GM19395 (cell line): ENCODE data around the gene SLC4A2.
A peak's percentile ranks its signal among the peaks of the same experiment; 100 is the strongest.
"Not testable (repeated sequence)": the region's sequence is repeated elsewhere in the genome, so short reads cannot be mapped to it uniquely, and the experiment has no call there.

Source experiments
- ATAC-seq: cut with Tn5 transposase; IDR thresholded peaks from one replicate; pipeline ENCODE4 v1.9.1; 2021; ENCODE audit warnings: mild to moderate bottlenecking, moderate library complexity; ENCODE audit not compliant: unreplicated experiment

Gene SLC4A2, protein sequence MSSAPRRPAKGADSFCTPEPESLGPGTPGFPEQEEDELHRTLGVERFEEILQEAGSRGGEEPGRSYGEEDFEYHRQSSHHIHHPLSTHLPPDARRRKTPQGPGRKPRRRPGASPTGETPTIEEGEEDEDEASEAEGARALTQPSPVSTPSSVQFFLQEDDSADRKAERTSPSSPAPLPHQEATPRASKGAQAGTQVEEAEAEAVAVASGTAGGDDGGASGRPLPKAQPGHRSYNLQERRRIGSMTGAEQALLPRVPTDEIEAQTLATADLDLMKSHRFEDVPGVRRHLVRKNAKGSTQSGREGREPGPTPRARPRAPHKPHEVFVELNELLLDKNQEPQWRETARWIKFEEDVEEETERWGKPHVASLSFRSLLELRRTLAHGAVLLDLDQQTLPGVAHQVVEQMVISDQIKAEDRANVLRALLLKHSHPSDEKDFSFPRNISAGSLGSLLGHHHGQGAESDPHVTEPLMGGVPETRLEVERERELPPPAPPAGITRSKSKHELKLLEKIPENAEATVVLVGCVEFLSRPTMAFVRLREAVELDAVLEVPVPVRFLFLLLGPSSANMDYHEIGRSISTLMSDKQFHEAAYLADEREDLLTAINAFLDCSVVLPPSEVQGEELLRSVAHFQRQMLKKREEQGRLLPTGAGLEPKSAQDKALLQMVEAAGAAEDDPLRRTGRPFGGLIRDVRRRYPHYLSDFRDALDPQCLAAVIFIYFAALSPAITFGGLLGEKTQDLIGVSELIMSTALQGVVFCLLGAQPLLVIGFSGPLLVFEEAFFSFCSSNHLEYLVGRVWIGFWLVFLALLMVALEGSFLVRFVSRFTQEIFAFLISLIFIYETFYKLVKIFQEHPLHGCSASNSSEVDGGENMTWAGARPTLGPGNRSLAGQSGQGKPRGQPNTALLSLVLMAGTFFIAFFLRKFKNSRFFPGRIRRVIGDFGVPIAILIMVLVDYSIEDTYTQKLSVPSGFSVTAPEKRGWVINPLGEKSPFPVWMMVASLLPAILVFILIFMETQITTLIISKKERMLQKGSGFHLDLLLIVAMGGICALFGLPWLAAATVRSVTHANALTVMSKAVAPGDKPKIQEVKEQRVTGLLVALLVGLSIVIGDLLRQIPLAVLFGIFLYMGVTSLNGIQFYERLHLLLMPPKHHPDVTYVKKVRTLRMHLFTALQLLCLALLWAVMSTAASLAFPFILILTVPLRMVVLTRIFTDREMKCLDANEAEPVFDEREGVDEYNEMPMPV

DNA sequence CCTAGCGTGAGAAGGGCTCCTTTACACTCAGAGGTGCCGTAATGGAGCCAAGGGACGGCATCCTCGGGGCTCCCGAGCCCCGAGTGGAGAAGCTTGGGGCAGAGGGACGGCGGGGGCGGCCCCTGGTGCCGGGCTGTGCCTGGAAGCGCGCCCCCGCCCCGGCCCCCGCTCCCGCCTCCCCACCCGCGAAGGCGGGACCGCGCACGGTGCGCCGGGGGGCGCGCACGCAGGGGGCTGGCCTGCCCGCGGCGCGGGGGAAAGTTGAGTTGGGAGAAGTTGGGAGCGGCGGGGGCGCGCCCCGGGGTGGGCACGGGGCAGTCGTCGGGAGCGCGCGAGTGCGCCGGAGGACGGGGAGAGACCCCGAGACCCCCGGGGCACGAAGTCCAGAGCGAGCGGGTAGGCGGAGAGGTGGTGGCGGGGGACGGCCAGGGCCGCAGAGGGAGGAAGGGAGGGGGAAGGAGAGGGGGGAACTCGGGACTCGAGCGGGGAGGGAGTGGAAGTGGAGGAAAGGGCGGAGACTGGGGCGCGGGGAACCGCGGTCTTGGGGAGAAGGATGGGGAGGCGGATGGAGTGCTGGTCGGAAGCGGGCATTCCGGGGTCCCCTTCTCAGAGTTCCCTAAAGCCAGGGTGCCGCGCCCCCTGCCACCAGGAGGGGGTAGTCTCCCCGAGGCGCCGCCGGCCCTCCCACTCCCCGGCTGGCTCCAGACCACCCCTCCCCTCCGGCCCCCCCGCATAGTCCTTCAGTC, at the start of gene SLC4A2:
Gene SLC4A2, plus strand, starts transcription at position 223 of the 746 bp plus-strand sequence. CDS start 2,399 bp downstream, outside the sequence.
- ATAC-seq, result no peak

DNA sequence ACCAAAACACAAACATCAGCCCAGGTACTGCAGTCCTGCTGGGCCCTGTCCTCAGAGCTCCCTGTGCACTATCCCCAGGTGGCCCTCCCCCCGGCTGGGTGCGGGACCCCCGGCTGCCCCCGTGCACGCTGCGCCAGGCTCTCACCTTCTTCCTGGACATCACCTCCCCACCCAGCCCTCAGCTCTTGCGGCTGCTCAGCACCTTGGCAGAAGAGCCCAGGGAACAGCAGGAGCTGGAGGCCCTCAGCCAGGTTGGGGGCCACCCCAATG, 49.4 kb upstream of the SLC4A2 start:
- ATAC-seq, result no peak

DNA sequence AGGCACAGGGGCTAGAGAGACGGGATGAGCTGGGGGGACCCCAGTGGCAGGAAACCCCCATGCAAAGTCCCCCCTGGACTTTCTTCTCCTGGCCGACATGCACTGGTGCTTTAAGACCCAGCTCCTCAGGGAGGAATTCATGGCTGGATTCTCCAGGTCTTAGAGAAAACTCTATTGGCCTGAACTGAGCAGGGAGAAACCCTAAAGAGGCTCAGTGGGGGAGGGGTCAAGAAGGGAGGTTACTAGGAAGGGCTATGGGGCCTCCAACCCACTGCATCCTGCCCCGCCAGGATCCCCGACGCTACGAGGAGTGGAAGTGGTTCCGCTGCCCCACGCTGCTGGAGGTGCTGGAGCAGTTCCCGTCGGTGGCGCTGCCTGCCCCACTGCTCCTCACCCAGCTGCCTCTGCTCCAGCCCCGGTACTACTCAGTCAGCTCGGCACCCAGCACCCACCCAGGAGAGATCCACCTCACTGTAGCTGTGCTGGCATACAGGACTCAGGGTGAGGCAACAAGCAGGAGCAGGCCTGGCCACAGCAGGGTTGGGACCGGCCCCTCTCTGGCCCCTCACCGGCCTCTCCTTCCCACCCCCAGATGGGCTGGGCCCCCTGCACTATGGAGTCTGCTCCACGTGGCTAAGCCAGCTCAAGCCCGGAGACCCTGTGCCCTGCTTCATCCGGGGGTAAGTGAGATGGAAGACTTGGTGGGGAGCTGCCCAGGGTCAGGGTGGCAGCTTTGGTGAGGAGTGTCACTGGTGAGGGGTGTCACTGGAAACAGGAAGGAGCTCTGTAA, 48.9 kb upstream of the SLC4A2 start:
- no peak for ATAC-seq

DNA sequence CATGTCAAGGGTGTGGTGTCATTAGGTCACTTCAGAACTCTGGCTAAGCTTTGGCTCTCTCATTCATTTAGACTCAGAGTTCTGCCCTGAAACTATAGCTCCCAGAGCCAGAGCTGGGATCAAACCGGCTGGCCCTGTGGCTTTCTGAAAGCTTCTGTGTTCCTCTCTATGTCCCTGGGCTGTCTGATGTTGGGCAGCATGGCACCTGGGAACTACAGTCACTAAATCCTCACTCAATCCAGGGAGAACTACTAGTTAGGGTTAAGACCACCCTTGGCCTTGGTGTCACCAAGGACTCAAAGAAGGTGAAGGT, 48.3 kb upstream of the SLC4A2 start:
- no peak for ATAC-seq

DNA sequence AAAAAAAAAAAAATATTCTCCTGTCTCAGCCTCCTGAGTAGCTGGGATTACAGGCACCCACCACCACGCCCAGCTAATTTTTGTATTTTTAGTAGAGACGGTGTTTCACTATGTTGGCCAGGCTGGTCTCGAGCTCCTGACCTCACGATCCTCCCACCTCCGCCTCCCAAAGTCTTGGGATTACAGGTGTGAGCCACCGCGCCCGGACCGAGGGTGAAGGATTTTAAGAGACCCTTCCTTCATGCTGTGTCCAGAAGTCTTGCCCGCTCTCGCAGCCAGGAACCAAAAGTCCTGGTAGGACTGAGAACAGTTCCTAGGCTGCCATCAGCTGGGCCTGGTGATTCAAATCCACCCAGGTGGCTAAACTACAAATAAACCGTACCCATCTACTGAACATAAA, 47.8 kb upstream of the SLC4A2 start:
- not testable (repeated sequence) for ATAC-seq

DNA sequence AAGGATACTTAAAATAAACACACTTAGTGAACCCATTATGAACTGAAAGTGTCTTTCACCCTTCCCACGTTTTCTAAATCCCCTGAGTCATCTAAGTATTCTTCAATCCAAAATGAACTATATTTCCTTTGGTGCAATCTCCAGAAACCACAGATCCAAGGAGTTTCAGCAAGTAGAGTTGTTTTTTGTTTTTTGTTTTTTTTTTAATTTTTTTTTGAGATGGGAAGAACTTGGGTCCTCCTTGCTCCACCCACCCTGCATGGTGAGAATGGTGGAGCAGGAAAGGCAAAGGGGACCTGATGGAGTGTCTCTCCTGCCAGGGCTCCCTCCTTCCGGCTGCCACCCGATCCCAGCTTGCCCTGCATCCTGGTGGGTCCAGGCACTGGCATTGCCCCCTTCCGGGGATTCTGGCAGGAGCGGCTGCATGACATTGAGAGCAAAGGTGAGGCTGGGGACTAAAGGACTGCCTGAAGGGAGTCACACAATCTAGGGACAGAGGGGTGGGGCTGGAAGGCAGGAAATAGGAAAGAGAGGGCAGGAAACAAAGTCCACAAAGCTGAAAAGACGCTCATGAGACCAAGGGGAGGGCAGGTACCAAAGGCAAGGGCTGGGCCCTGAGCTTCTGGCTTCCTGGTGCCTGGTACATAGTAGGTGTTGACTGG, 47.2 kb upstream of the SLC4A2 start:
- no peak for ATAC-seq

DNA sequence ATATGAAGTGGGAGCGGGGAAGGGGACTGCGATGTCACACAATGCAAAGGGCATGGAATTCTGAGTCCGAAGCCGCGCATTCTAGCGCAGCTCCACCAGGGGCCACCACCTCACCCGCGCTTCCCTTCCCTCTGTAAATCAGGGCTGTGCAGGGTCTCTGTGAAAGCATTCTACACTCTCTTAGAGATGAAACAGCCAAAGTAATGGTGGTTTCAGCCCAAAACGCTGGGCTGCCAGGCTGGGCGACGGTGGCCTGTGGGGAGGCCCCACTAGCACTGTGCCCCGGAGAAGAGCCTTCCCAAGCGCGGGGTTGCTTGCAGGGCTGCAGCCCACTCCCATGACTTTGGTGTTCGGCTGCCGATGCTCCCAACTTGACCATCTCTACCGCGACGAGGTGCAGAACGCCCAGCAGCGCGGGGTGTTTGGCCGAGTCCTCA, 46.5 kb upstream of the SLC4A2 start:
- ATAC-seq, result no peak

DNA sequence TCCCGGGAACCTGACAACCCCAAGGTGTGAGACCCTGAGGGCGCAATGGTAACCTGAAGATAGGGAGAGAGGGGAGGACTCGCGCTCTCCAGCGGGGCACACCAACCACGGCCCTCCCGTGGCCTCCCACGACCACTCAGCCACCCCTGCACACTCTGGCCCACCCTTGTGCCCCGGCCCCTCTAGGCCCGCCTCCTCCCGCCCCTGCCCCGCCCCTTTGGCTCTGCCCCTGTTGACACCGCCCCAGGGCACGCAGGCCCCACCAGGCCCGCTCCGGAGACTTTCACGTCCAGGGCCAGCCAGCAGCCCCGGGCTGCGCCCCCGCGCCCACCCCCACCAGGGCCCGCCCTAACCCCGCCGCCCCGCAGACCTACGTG, 46.0 kb upstream of the SLC4A2 start:
- no peak for ATAC-seq

DNA sequence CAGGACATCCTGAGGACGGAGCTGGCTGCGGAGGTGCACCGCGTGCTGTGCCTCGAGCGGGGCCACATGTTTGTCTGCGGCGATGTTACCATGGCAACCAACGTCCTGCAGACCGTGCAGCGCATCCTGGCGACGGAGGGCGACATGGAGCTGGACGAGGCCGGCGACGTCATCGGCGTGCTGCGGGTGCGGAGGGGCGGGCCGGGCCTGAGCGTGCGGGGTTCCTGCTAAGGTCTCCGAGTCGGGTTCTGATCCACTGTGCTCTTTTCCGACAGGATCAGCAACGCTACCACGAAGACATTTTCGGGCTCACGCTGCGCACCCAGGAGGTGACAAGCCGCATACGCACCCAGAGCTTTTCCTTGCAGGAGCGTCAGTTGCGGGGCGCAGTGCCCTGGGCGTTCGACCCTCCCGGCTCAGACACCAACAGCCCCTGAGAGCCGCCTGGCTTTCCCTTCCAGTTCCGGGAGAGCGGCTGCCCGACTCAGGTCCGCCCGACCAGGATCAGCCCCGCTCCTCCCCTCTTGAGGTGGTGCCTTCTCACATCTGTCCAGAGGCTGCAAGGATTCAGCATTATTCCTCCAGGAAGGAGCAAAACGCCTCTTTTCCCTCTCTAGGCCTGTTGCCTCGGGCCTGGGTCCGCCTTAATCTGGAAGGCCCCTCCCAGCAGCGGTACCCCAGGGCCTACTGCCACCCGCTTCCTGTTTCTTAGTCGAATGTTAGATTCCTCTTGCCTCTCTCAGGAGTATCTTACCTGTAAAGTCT, 45.5 kb upstream of the SLC4A2 start:
- ATAC-seq, result no peak

DNA sequence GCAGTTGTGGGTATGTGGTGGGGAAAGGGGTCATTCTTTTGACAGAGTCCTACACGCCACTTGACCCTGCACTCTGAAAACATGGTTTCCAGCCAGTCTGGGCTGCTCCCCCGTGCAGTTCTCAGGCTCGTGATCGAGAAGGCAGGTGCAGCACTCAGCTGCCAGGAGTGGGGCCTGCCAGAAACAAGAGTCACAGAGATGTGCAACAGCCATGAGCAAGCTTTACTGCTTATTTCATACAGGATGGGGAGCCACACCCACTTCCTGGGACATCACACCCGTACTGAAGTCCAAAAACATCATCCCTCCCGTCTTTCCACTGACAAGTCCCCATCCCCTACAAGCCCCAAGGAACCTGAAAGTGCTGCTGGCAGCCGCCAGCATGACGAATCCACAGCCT, 44.4 kb upstream of the SLC4A2 start:
- ATAC-seq, result no peak

DNA sequence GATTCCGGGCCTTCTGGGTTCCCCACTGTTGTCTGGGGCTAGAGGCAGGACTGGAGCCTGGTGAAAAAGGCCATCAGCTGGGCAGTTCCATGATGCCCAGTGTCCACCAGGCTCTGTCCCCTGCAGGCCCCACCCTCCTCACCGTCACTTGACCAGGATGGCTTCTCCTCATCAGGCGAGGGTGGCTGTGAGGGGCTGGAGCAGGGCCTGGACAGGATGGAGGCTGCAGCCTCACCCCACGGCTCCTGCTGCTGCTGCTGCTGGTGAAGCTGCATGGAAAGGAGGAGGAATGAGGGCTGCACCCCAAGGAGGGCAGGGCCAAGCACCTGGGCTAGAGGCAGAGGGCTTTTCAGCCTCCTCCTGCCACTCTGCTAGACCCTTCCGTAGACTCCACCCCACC, 43.4 kb upstream of the SLC4A2 start:
- no peak for ATAC-seq

DNA sequence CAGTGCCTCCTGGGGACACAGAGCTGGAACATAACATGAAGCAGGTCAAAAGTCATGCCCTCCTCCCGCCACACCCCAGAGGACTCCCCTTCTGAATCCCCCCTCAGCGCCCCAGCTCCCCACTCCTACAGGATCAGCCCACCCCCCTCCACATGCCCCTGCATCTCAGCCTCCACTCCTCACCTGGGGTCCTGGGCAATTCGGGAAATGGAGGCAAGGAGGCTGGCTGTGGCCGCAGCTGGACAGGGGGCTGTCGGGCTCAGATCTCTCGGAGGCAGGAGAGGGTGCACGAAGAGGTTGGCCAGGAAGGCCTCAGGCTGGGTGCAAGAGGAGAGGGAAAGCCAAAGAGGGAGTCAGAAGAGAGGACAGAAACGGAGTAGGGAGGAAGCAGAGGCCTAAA, 42.9 kb upstream of the SLC4A2 start:
- ATAC-seq, result no peak

DNA sequence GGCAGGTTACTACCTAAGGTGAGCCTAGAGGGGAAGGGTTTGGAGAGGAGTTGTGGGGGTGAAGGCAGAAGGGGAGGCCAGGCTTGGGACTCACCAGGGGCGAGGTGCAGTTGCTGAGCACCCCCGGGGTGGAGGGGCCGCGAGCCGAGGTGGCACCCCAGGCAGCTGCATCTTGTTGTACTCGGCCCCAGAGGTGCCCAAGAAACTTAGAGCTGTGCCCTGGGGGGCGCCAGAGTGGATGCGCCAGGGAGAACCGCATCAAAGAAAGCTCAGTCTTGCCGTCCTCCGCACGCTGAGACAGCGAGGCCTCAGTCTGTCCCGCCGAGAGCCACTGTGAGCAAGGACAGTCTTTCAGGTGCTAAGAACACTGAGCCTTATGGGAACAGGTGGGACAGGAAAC, 42.4 kb upstream of the SLC4A2 start:
- ATAC-seq, result no peak

DNA sequence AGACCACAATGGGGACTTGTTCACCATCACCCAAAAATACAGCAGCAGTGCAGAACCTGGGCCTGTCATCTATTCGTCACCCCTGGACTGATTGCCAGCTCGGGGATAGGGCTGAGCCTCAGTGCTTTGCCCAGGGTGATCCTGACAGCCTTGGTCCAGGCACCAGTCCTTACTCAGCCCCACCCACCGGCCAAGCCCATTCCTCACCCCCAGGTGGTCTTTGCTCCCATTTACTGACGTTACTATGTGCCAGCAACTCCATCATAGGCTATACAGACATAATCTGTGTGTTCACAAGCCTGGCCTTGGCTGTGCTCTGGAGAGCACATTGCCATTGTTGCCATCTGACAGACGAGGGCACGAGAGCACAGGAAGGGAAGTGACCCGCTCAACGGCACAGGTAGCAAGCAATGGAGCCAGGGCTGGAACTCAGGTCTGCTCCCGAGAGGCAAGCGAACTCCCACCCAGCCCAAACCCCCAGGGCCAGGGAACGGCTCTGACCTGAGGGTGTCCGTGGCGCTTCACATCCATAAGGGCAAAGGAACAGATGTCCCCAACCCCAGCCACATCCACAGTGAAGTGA, 41.9 kb upstream of the SLC4A2 start:
- ATAC-seq, result no peak

DNA sequence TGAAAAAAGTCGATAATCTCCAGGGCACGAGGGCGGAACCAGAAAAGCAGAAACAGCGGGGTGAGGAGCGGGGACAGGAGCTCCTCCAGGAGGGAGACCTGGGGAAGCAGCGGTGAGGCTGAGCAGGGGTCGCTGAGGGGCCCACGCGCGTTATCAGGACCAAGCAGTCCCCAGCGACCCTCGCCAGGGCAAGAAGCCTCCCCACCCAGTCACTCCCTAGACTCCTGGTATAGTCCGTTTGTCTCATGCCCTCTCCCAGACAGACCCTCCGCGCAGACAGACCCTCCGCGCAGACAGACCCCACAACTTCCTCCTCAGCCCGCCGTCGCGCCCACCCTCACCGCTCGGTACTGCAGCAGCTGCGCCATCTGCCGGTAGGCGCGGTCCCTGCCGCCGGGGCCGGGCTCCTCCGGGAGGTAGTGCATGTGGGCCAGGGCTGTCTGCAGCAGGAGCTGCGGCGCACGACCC, 41.4 kb upstream of the SLC4A2 start:
- peak; percentile 56 for ATAC-seq

DNA sequence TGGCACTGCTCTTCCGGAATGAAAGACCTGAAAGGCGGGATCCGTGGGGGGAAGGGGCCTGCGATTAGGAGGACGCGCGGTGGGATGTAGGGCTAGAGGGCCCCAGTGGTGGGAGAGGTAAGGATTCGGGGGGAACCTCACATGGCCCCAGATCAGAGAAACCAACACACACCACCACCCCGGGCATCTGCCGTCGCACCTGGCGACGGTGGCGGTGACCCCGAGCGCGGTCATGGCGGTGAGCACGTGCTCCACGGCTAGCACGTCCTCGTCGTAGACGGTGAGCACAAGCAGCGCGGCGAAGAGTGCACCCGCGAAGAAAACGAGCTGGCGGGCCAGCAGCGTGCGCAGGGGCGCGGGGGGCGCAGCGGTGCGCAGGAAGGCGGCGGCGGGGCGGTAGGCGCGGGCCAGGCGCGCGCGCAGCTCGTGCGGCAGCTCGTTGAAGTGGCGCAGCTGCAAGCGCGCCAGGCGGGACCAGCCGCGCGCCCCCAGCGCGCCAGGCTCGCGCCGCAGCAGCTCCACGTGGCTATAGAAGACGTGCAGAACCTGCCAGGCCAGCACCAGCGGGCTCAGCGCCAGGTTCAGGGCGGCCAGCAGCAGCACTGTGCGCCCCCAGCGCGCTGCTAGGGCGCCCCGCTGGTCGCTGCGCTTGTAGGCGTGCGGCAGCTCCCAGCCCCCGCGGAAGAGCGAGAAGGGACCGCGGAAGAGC, 40.8 kb upstream of the SLC4A2 start:
- peak; percentile 10 for ATAC-seq

DNA sequence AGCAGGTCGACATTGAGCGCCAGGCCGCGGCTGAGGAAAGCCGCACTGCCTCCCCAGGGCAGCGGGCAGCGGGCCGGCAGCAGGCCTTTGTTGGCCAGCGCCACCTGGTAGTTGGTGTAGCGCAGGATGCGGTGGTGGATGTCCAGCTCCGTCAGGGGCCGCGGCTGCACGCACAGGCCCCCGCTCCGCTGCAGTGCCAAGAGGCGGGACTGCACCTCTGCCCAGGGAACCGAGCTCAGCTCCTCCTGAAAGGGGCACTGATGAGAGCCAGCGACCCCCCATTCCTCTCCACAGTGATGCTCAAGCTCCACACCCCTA, 40.3 kb upstream of the SLC4A2 start:
- no peak for ATAC-seq

DNA sequence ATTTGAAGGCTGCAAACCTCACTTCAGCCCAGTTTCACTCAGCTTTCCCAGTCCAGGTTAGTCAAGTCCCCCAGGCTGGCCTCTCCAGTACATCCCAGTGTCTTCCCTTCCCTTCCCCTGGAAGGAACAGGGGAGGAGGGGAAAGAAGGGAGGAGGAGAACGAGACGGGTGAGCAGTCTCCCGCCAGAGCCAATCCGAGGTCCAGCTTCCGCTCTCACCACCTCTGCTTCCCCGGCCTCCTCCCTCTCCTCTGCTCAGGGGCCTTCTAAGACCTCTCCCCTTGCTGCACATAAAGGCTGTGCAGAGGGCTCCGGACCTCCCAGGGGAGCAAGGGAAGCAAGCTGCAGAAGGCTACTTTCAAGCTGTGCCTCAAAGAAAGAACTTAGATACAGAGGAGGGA, 39.2 kb upstream of the SLC4A2 start:
- ATAC-seq, result no peak
